Measurements from ENCODE around the gene PPM1H. TPM values are rescaled to one million over a fixed set of nuclear protein-coding genes. Genes with fewer than 3 reads are reported as not detected.

The PPM1H gene
- total and polyA plus RNA-seq, 2 donors (not counting 1 experiment from before 2014, with no cell fraction given), result 0.01 TPM; not detected in 1

DNA sequence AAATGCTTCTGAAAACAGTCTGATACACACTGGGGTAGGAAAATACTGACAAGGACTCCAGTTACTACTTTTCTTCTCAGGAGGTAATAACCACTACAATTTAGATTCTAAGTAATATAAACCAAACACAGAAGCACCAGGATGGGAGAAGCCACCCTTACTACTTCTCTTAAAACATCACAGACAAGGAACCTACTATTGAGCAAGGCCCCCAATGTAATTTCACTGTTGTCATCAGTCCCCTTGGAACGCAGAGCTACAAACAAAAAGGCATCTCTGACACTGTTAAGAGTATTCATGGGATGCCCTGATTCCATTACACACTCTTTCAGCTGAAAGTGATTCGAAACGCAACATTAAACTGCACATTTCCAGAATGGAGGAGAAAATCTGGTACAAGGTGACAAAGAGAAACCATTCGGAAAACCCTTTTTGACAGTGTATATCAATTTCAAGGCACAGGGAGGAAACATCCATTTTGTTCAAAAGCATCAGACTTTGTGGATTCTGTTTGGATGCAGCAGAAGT, 185.9 kb downstream of the PPM1H start:
- H3K27ac Mint-ChIP-seq, result no peak overlapping the region
- Histone ChIP-seq H2AFZ (ENCODE audit: insufficient read depth, low read depth, low read length, poor library complexity, severe bottlenecking) (no peak overlapping the region), H3K4me1 (ENCODE audit: control insufficient read depth in 2 of 2, insufficient read depth in 2 of 2, low read length in 2 of 2) (no peaks in the 10 kb centered on the region), H3K9ac (ENCODE audit: low read length) (no peak overlapping the region), H3K79me2 (ENCODE audit: control insufficient read depth, insufficient read depth, low read length) (no peaks in the 10 kb centered on the region), H3K4me2 (replicated peaks; ENCODE audit: low read depth, low read length, poor library complexity, severe bottlenecking) (no peak overlapping the region), H3K36me3 (replicated peaks in 1 of 2; ENCODE audit: control extremely low read depth in 1 of 2, control insufficient read depth in 1 of 2, extremely low read depth in 1 of 2, insufficient read depth in 2 of 2, low read length in 1 of 2) (no peaks in the 10 kb centered on the region), H3K27me3 (replicated peaks in 1 of 4; ENCODE audit: control extremely low read depth in 1 of 4, control insufficient read depth in 3 of 4, insufficient read depth in 4 of 4, low read length in 3 of 4) (no peaks in the 10 kb centered on the region), H3K4me3 (ENCODE audit: control extremely low read depth in 1 of 5, extremely low read depth in 1 of 5, insufficient read depth in 1 of 5, low read depth in 2 of 5, low read length in 4 of 5) (no peak overlapping the region), H3K9me3 (ENCODE audit: control extremely low read depth in 1 of 3, control insufficient read depth in 2 of 3, insufficient read depth in 1 of 3, low read length in 2 of 3) (no peaks in the 10 kb centered on the region), H3K27ac (ENCODE audit: low read length in 2 of 2) (no peak overlapping the region), H4K20me1 (ENCODE audit: control insufficient read depth, insufficient read depth, low read length, poor library complexity, severe bottlenecking) (no peaks in the 10 kb centered on the region)
- intact Hi-C loops (cut with micrococcal nuclease), result no loop called here
- no peak for ATAC-seq (ENCODE audit: low read depth)
- POLR2A ChIA-PET, result no interaction called here
- no peak for TF ChIP-seq EZH2 (IDR thresholded peaks at IDR 0.05; ENCODE audit: borderline replicate concordance, insufficient read depth, low read depth, low read length, poor library complexity, severe bottlenecking)
- peaks cover 4% of the 10 kb centered on the region for H3K4me1 Mint-ChIP-seq
- no peak for DNase-seq
- H3K27me3 Mint-ChIP-seq, result peaks cover 14% of the 10 kb centered on the region
- no peaks in the 10 kb centered on the region for H3K9me3 Mint-ChIP-seq (ENCODE audit: insufficient read depth)
- CTCF ChIA-PET, result no interaction called here
- no peak overlapping the region for H3K4me3 Mint-ChIP-seq
- WGBS (ENCODE audit: insufficient coverage), result 100% methylated on average over 1 of the region's 4 CpGs

DNA sequence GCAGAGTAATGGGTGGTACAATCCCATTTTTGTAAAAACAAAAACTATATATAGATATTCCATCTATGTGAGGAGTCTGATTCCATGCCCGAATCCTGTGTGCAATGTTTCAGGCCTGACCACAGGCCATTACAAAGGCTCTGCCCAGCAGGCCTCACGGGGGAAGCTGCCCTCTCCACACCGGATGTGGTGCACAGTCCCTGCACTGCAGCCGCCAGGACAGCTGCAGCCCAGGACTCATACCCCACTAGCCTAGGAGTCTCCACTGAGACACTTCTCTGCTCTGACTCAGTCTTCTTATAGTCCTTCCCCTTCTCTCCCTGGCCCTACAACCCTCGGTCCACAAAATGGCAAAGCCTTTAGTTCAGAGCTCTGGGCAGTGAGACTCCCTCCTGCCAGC, 190.4 kb downstream of the PPM1H start:
- no peaks in the 10 kb centered on the region for H3K27me3 ChIP-seq (replicated peaks in 1 of 4; ENCODE audit: control extremely low read depth in 1 of 4, control insufficient read depth in 3 of 4, insufficient read depth in 4 of 4, low read length in 3 of 4)
- H3K4me1 ChIP-seq (ENCODE audit: control insufficient read depth in 2 of 2, insufficient read depth in 2 of 2, low read length in 2 of 2), result no peaks in the 10 kb centered on the region
- H3K79me2 ChIP-seq (ENCODE audit: control insufficient read depth, insufficient read depth, low read length), result no peaks in the 10 kb centered on the region
- no peak for TF ChIP-seq EZH2 (IDR thresholded peaks at IDR 0.05; ENCODE audit: borderline replicate concordance, insufficient read depth, low read depth, low read length, poor library complexity, severe bottlenecking)
- TF ChIP-seq, protein P1, sequence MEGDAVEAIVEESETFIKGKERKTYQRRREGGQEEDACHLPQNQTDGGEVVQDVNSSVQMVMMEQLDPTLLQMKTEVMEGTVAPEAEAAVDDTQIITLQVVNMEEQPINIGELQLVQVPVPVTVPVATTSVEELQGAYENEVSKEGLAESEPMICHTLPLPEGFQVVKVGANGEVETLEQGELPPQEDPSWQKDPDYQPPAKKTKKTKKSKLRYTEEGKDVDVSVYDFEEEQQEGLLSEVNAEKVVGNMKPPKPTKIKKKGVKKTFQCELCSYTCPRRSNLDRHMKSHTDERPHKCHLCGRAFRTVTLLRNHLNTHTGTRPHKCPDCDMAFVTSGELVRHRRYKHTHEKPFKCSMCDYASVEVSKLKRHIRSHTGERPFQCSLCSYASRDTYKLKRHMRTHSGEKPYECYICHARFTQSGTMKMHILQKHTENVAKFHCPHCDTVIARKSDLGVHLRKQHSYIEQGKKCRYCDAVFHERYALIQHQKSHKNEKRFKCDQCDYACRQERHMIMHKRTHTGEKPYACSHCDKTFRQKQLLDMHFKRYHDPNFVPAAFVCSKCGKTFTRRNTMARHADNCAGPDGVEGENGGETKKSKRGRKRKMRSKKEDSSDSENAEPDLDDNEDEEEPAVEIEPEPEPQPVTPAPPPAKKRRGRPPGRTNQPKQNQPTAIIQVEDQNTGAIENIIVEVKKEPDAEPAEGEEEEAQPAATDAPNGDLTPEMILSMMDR (IDR thresholded peaks at IDR 0.05), result no peak
- Mint-ChIP-seq H3K4me3 (no peak overlapping the region), H3K27ac (no peak overlapping the region), H3K9me3 (ENCODE audit: insufficient read depth) (no peaks in the 10 kb centered on the region), H3K27me3 (no peaks in the 10 kb centered on the region), H3K4me1 (peaks cover 4% of the 10 kb centered on the region)
- no peaks in the 10 kb centered on the region for H4K20me1 ChIP-seq (ENCODE audit: control insufficient read depth, insufficient read depth, low read length, poor library complexity, severe bottlenecking)
- no peak overlapping the region for H2AFZ ChIP-seq (ENCODE audit: insufficient read depth, low read depth, low read length, poor library complexity, severe bottlenecking)
- intact Hi-C loops (cut with micrococcal nuclease), result no loop called here
- H3K27ac ChIP-seq (ENCODE audit: low read length in 2 of 2), result no peak overlapping the region
- no peak overlapping the region for H3K4me2 ChIP-seq (replicated peaks; ENCODE audit: low read depth, low read length, poor library complexity, severe bottlenecking)
- H3K9me3 ChIP-seq (ENCODE audit: control extremely low read depth in 1 of 3, control insufficient read depth in 2 of 3, insufficient read depth in 1 of 3, low read length in 2 of 3), result no peaks in the 10 kb centered on the region
- CTCF ChIA-PET, result interaction anchor here (0.7 kb wide), 1 partner anchor 163 kb away, joined by 4 read pairs; no protein-coding TSS in a partner anchor
- POLR2A ChIA-PET, result no interaction called here
- H3K4me3 ChIP-seq (ENCODE audit: control extremely low read depth in 1 of 5, extremely low read depth in 1 of 5, insufficient read depth in 1 of 5, low read depth in 2 of 5, low read length in 4 of 5), result no peak overlapping the region
- ATAC-seq (ENCODE audit: low read depth) (no peak), DNase-seq (no peak)
- H3K9ac ChIP-seq (ENCODE audit: low read length), result no peak overlapping the region
- WGBS (ENCODE audit: insufficient coverage), result 88% methylated on average over 5 of the region's 5 CpGs
- no peaks in the 10 kb centered on the region for H3K36me3 ChIP-seq (replicated peaks in 1 of 2; ENCODE audit: control extremely low read depth in 1 of 2, control insufficient read depth in 1 of 2, extremely low read depth in 1 of 2, insufficient read depth in 2 of 2, low read length in 1 of 2)

Data from B cell (primary cell).